GM18861 (cell line): ENCODE data around the gene ROCK1.
"Not testable (repeated sequence)": the region's sequence is repeated elsewhere in the genome, so short reads cannot be mapped to it uniquely, and the experiment has no call there.

ENCODE experiments used
- ATAC-seq: cut with Tn5 transposase; IDR thresholded peaks from one replicate; pipeline ENCODE4 v1.9.1; 2021; ENCODE audit not compliant: unreplicated experiment

Gene ROCK1

DNA sequence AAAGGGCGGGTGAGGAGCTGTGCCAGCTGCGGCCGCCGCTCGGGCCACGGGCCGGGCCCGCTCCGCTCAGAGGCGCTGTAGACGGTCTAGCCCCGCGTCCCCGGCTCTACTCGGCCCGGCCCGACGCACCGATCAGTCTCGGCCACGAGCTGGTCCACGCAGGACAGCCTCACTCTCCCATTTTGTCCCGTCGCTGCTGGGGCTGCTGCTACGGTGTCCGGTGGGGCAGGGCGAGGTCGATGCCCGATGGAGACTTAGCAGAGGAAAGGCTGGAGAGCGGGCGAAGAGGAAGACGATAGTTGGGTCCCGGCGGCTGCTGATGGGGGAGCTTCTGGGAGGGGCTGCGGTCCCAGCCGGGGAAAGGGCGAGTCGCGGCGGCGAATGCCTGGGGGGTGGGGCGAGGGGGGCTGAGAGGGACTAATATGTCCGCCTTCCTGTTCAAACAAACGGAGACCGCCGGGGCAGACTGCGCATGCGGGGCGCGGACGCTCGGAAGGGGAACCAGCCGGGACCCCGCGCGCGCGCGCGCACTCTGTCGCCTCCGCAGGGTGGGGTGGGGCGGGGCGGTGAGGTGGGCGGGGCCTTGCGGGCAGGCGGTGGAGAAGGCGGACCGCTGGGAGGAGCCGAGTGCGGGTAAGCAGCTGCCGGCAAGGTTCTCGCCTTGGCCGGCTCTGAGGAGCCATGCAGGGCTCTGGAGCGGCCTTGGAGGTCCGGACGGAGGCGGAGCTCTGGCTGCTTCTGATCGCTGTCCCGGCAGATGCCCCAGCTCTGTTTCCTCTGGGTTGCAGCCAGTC is at the start of gene ROCK1:
TSS of gene ROCK1 (minus strand) at position 468 of the 794 bp plus-strand sequence. CDS start 903 bp downstream, outside the sequence.
- peak; percentile 90 for ATAC-seq

DNA sequence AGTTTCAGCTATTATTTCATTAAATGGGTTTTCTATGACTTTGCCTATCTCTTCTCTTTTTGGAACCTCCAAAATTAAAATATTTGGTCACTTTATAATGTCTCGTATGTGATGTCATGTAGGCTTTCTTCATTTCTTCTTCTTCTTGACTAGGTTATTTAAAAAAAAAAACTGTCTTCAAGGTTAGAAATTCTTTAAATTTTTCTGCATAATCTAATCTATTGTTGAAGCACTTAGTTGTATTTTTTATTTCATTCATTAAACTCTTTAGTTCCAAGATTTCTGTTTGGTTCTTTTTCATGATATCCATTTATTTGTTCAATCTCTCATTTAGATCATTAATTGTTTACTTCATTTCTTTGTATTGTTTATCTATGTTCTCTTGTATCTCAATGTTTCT is 43.8 kb upstream of the ROCK1 start:
- no peak for ATAC-seq

DNA sequence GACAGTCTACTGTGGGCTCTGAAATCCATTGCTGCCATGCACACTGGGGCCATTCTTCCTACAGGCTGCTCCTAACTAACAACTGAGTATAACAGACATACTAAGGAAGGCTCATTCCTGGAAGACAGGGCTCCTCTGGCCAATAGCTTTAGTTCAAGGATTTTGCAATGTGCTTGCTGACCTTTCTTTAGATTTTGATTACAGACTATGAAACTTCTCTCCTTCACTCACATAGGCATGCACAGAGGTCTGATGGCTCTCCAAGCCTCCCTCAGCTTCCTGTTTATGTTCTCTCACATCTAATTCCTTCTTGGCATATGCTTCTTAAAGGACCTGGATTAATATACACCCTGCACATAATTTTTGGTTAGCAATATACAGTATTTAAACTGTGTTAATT is 34.4 kb upstream of the ROCK1 start:
- no peak for ATAC-seq

DNA sequence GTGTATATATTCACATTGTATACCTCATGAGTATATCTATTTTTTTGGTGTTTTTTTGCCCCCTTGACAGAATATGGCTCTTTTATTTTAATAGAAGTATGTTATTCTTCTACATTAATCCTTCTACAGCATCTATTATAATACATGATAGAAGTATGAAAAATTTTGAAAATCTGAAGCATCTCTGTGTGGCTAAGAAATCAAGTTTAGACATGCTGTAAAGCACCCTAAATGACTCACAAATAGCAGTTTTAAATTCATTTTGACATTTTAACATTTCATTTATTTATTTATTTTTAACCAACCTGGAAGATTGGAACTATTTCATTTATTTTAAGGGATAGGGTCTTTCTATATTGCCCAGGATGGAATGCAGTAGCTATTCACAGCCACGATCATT is 33.8 kb upstream of the ROCK1 start:
- no peak for ATAC-seq

DNA sequence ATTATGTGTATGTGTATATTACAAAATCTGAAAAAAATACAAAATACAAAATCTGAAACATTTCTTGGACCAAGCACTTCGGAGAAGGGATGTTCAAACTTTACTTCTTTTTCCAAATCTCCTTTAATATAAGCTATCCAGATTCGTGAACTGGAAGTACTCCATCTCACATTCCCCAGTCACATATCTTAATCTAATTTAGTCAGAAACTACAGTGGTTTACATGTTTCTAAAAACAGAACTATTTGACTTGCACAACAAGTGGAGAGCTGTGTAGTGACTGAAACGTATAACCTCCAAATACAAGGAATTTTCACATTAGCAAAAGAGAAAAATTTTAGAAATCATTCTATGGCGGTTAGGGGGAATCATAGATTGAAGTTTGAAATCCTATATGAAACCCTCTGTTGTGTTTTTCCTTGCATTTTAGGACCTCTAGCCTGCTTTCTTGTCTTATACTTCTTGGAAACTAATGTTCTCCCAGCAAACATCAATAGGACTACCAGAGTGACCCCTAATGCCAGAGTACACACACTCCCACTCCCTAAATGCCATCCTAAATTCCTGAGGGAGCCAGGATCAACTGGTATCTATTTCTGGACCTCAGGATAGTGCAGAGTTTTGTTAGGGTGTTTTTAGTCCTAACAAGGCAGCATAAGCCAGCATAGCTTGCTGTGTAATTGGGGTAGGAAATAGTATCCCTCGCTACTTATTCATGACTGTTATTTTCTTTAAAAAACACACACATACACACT is 30.2 kb upstream of the ROCK1 start:
- no peak for ATAC-seq

DNA sequence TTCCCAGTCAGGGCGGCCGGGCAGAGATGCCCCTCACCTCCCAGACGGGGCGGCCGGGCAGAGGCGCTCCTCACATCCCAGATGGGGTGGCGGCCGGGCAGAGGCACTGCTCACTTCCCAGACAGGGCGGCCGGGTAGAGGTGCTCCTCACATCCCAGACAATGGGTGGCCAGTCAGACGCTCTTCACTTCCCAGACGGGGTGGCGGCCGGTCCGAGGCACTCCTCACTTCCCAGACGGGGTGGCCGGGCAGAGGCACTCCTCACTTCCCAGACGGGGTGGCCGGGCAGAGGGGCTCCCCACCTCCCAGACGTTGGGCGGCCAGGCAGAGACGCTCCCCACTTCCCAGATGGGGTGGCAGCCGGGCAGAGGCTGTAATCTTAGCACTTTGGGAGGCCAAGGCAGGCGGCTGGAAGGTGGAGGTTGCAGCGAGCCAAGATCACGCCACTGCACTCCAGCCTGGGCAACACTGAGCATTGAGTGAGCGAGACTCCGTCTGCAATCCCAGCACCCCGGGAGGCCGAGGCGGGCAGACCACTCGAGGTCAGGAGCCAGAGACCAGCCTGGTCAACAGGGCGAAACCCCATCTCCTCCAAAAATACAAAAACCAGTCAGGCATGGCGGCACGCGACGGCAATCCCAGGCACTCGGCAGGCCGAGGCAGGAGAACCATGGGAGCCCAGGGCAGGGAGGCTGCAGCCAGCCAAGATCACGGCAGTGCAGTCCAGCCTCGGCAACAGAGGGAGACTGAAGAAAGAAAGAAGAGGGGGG is 26.3 kb upstream of the ROCK1 start:
- not testable (repeated sequence) for ATAC-seq

DNA sequence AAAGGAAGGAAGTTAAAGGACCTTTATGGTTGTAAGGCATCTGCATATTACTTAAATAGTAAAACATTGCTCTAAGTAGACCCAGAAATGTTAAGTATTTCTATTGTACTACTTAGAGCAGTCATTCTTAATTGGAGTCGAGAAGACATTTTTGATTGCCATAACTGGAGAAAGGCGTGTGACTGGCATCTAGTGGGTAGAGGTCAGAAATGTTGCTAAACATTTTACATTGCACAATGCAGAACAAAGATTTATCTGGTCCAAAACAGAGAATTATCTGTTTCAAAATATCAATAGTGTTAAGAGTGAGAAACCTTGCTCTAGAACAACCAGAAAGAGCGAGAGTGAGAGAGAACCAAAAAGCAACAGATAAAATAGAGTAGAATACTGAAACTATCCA is 23.3 kb upstream of the ROCK1 start:
- no peak for ATAC-seq

DNA sequence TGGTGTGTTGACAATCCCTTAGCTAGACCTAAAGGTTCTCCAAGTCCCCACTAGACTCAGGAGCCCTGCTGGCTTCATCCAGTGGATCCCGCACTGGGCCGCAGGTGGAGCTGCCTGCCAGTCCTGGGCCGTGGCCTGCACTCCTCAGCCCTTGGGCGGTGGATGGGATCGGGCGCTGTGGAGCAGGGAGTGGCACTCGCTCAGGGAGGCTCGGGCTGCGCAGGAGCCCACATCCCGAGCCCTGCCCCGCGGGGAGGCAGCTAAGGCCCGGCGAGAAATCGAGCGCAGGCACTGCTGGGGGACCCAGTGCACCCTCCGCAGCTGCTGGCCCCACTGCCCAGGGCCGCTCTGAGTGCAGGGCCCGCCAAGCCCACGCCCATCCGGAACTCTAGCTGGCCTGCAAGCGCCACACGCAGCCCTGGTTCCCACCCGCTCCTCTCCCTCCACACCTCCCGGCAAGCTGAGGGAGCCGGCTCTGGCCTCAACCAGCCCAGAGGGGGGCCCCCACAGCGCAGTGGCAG is 20.8 kb upstream of the ROCK1 start:
- no peak for ATAC-seq

DNA sequence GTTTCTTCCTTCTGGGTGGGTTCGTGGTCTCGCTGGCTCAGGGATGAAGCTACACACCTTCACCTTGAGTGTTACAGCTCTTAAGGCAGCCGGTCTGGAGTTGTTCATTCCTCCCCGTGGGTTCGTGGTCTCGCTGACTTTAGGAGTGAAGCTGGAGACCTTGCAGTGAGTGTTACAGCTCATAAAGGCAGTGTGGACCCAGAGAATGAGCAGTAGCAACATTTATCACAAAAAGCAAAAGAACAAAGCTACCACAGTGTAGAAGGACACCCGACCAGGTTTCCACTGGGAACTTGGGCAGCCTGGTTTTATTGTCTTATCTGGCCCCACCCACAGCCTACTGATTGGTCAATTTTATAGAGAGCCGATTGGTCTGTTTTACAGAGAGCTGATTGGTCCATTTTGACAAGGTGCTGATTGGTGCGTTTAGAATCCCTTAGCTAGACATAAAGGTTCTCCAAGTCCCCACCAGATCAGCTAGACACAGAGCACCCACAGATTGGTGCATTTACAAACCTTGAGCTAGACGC is 20.1 kb upstream of the ROCK1 start:
- ATAC-seq: no peak

DNA sequence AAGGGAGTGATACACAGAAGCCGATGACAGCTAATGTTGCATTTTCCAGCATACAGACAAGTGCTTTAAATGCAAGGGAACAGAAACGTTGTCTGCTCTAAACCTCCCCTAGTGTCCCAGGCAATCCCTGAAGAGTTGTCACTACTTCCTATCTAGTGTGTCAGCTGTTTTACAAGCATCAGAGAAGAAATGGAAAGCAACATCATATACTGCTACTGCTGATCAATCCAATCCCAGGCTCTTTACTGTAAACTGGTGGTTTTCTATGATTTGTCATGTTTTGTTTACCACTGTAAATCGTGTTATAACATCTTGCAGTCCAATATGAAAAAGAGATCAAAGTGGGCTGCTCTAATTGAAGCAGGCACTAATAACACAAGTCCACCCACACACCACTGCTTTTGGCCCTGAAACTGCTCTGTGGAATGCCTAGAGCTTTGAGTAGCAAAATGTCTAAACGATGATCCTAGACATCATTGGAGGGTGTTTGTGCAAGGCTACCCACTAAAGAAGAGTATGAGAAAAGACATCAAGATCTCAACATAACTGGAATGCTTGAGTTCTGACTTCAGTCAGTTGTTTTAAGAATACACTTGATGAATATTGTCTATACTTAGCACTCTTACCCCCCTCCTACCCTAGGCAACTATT is 18.1 kb upstream of the ROCK1 start:
- no peak for ATAC-seq

DNA sequence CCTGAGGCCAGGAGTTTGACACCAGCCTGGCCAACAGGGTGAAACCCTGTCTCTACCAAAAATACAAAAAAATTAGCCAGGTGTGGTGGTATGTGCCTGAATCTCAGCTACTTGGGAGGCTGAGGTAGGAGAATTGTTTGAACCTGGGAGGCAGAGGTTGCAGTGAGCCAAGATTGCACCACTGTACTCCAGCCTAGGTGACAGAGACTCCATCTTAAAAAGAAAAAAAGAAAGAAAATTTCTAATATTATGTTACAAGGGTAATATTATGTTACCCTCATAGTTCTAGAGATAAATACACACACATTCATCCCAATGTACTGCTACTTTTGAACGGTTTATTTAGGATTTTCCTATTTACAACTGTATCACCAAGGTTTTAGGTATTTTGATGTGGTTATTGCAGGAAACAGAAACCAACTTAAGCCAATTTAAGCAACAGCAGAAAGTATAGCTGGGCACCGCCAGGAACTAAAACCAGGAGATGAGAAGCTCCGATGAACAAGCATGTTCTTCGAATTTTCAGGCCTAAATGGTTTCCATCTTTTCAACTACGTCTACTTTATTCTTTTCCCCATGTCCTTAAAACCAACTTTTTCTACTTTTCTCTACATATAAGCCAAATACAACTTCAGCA is 11.8 kb upstream of the ROCK1 start:
- ATAC-seq: no peak

DNA sequence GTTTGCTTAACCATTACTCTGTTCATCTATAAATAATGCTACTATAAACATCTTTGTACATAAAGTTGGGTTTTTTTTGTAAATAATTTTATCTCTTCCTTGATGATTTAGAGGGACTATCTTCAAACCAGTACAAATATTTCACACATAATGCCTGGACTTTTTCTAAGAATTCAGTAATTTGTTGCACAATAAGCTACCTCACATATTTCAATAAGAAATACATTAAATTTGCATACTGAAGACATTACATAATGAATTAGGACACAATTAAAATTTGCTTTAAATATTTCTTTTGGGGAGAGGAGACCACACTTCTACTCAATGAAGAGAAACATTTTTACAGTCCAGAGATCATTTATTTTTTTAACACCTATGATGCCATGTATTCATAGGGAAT is 7.2 kb upstream of the ROCK1 start:
- no peak for ATAC-seq

DNA sequence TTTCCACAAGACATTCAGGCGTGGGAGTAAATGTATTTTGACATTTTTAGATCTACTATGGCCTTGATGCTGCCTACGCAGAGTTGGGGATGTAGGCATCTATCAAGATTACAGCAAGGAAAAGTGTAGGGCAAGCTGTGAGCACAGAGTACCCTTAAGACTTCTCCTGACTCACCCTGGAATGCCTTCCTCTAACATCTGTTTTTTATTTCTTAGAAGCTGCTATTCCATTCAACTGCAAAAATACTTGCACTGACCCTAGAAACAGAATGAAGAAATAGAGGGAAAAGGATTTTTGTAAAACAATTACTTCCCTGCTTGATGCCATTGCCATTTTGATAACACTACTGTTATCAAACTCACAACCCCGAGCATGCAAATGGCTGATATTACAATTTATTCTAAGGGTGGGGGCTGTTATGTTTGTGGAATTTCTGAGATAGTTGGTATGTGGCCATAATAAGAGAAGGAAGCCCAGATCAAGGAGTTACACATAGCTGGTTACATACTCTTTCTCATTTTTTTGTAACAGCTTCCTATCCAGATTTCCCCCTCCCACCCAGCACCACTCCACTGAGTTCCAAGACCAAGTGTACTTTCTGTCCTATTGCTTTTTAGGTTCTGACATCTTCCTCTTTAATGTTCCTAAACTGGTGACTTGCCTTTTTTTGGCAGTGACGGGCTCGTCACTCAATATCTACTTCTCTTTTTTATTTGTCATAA is 6.0 kb upstream of the ROCK1 start:
- ATAC-seq: no peak

DNA sequence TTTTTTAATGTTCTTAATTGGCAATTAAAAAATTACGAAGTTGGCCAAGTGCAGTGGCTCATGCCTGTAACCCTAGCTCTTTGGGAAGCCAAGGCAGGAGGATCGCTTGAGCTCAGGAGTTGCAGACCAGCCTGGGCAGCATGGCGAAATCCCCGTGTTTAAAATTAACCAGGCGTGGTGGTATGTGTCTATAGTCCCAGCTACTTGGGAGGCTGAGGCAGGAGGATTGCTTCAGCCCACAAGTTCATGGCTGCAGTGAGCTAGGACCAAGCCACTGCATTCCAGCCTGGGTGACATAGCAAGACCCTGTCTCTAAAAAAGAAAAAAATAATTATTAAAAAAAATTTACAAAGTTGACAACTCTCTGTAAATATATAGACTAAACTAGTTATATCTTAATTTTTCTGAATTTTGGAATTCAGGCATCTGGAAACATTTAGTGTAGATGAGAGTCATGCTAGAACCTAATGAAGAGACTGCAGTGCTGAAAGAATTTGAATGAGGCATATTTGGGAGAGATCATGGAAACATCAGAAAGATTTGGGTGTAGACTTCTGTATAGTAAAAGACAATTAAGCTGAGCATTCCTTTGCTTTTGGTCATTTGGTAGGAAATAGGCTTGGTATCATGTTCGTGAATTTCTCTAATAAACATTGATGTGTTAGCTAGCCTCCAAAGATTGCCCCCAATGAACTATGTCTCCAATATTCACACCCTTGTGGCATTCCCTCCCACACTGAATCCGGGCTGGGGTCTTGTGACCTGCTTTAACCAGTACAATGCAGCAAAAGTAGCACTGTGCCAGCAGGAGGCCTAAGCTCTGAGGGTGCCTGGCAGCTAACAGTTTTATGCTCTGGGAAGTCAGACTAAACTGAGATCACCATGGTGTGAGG is 4.2 kb upstream of the ROCK1 start:
- ATAC-seq: no peak

DNA sequence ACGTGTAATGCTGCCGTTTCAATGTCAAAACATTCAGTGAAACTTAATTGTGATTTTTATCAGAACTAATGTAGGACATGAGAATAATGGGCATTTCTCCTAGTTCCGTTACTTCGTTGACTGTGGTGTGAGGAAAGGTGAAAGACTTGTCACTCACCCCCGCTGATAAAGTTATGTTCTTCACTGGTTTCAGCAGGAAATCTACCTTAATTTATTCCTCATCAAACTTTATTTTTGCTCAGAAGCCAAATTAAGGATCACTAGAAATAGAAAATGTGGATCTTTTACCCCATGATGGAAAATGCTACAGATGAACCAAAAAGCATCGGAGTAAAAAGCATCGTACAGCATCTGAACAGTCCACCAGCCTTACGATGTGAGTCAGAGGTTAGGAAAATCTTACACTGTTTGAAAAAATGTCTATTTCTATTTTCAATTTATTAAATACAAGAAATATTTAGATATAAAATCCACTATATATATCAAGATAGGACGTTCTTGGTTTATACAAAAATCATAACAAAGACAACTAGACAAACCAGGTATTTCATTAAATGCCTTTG is 1.0 kb upstream of the ROCK1 start:
- ATAC-seq: no peak

DNA sequence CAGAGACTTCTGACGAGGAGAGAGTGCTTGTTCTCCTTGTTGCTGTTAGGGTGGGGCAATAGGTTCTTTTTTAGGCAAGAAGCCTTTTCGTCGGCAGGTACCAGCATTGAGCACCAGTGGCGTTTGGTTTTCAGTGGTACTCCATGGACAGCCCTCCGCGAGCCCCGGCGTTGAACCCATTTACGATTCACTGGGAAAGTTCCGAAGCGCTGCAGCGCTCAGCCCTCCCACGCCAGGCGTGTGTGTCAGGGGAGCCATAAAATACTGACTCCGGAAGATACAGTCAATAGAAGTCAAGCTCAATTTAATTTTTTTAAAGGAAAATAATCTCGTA is 494 bp upstream of the ROCK1 start:
- ATAC-seq: no peak

DNA sequence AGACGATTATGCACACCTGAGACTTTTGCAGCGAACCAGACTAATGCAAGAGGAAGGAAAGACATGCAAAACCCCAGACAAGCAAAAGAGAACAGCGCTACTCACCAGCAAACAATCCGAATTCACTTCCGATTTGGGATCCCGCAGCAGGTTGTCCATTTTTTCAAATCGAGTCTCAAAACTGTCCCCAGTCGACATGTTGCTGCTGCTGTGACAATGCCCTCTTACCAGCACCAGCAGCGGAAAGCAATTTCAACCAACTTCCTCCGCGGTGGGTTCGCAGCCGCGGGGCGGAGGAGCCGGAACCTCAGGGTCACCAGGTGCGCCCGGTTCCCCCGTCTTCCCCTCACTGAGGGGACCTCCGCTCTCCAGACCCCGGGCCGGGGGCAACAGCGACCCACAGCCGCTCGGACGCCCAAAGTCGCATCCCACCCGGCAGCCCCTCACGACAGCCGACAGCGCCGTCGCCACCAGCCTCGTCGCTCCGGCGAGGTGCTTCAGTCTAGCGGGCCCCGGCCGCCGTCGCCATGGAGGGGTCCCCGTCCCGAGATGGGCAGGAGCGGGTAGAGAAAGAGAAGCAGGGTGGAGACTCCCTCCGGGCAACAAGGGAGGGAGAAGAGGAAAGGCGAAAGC is 784 bp downstream of the ROCK1 start:
- peak; percentile 24 for ATAC-seq
